HEK293 (cell line): ENCODE results near the gene NTSR1.

Source experiments
- CTCF ChIA-PET: fragments of 350-600 bp; formaldehyde crosslinking; extraction: SDS; loops from one replicate; lab custom pipeline; 2021; ENCODE audit warnings: antibody characterized with exemption; lab: Yijun Ruan, JAX
- POLR2A ChIA-PET: fragments of 300-600 bp; formaldehyde crosslinking; extraction: SDS; loops from one replicate; lab custom pipeline; 2020; ENCODE audit warnings: antibody characterized with exemption, inconsistent platforms; lab: Yijun Ruan, JAX
- H3K27ac ChIP-seq: fragments of 200-500 bp; sonication (Bioruptor generic); 2 replicates; pipeline ENCODE4 v1.5.1; 2014; ENCODE audit warnings: low read depth, low read length, control low read depth, inconsistent platforms; ENCODE audit errors: extremely low read depth
- H3K36me3 ChIP-seq, 2 experiments: fragments of 200-500 bp in 1 of 2; sonication (Bioruptor generic) in 1 of 2; 1 replicate in 1 of 2; 2 replicates in 1 of 2; pipeline ENCODE4 v1.5.1; 2014 to 2017; ENCODE audit warnings: inconsistent platforms in 2 of 2, low read length in 2 of 2; ENCODE audit not compliant: control insufficient read depth in 2 of 2, insufficient read depth in 1 of 2
- H3K4me1 ChIP-seq: fragments of 200-500 bp; sonication (Bioruptor generic); 2 replicates; pipeline ENCODE4 v1.5.1; 2014; ENCODE audit warnings: mild to moderate bottlenecking, low read length, inconsistent platforms; ENCODE audit not compliant: control insufficient read depth, insufficient read depth
- H3K4me3 ChIP-seq: 2 replicates; pipeline ENCODE4 v1.5.1; 2011; ENCODE audit warnings: low read depth, mild to moderate bottlenecking, control low read depth, low read length, moderate library complexity
- H3K9me3 ChIP-seq: fragments of 200-500 bp; sonication (Bioruptor generic); 2 replicates; pipeline ENCODE4 v1.5.1; 2014; ENCODE audit warnings: low read depth, low read length, inconsistent platforms; ENCODE audit not compliant: control insufficient read depth, insufficient read depth
- ATF2 ChIP-seq: fragments of 450-650 bp; formaldehyde crosslinking; IDR thresholded peaks from 2 replicates; pipeline ENCODE4 v1.5.1; 2016; ENCODE audit warnings: missing biosample characterization, missing genetic modification characterization, low read depth
- HIC1 ChIP-seq: fragments of 450-650 bp; formaldehyde crosslinking; IDR thresholded peaks from 2 replicates; pipeline ENCODE4 v1.5.1; 2016; ENCODE audit warnings: missing biosample characterization, missing genetic modification characterization
- KLF1 ChIP-seq: fragments of 450-650 bp; formaldehyde crosslinking; IDR thresholded peaks from 2 replicates; pipeline ENCODE4 v1.5.1; 2016; ENCODE audit warnings: missing biosample characterization, missing genetic modification characterization
- KLF10 ChIP-seq: fragments of 450-650 bp; IDR thresholded peaks from 2 replicates; pipeline ENCODE4 v1.5.1; 2018; ENCODE audit warnings: missing biosample characterization, mild to moderate bottlenecking, missing genetic modification characterization
- KLF7 ChIP-seq: fragments of 450-650 bp; formaldehyde crosslinking; IDR thresholded peaks from 2 replicates; pipeline ENCODE4 v1.5.1; 2016; ENCODE audit warnings: missing biosample characterization, missing genetic modification characterization, borderline replicate concordance
- PBX3 ChIP-seq: sonication (generic); formaldehyde crosslinking; IDR thresholded peaks from 2 replicates; pipeline ENCODE4 v1.8.1; 2022; ENCODE audit warnings: mild to moderate bottlenecking, moderate library complexity, missing genetic modification reagents
- PRDM6 ChIP-seq: fragments of 450-650 bp; formaldehyde crosslinking; IDR thresholded peaks from 2 replicates; pipeline ENCODE4 v1.5.1; 2017; ENCODE audit warnings: missing biosample characterization, missing genetic modification characterization
- SP3 ChIP-seq: fragments of 450-650 bp; formaldehyde crosslinking; IDR thresholded peaks from 2 replicates; pipeline ENCODE4 v1.5.1; 2016; ENCODE audit warnings: missing biosample characterization, missing genetic modification characterization
- TCF7L2 ChIP-seq: IDR thresholded peaks from 2 replicates; pipeline ENCODE4 v1.6.1; 2011; ENCODE audit warnings: low read depth, mild to moderate bottlenecking, inconsistent platforms, low read length, moderate library complexity, borderline replicate concordance
- ZBTB21 ChIP-seq: fragments of 450-650 bp; formaldehyde crosslinking; IDR thresholded peaks from 2 replicates; pipeline ENCODE4 v1.5.1; 2017; ENCODE audit warnings: missing biosample characterization, missing genetic modification characterization
- ZFP69B ChIP-seq: fragments of 450-650 bp; formaldehyde crosslinking; IDR thresholded peaks from 2 replicates; pipeline ENCODE4 v1.5.1; 2016; ENCODE audit warnings: missing biosample characterization, missing genetic modification characterization
- ZNF133 ChIP-seq: fragments of 450-650 bp; formaldehyde crosslinking; IDR thresholded peaks from 2 replicates; pipeline ENCODE4 v1.5.1; 2016; ENCODE audit warnings: missing biosample characterization, missing genetic modification characterization
- ZNF174 ChIP-seq: fragments of 450-650 bp; formaldehyde crosslinking; IDR thresholded peaks from 2 replicates; pipeline ENCODE4 v1.5.0; 2017; ENCODE audit warnings: missing biosample characterization, mild to moderate bottlenecking, missing genetic modification characterization
- ZNF280C ChIP-seq: fragments of 450-650 bp; formaldehyde crosslinking; IDR thresholded peaks from 2 replicates; pipeline ENCODE4 v1.5.1; 2016; ENCODE audit warnings: missing biosample characterization, missing genetic modification characterization
- ZNF350 ChIP-seq: fragments of 450-650 bp; formaldehyde crosslinking; IDR thresholded peaks from 2 replicates; pipeline ENCODE4 v1.5.0; 2017; ENCODE audit warnings: missing biosample characterization, mild to moderate bottlenecking, missing genetic modification characterization
- ZNF362 ChIP-seq: fragments of 450-650 bp; formaldehyde crosslinking; IDR thresholded peaks from 2 replicates; pipeline ENCODE4 v1.5.1; 2016; ENCODE audit warnings: missing biosample characterization, missing genetic modification characterization
- ZNF704 ChIP-seq: fragments of 450-650 bp; formaldehyde crosslinking; IDR thresholded peaks from 2 replicates; pipeline ENCODE4 v1.5.1; 2016; ENCODE audit warnings: missing biosample characterization, missing genetic modification characterization
- ZNF843 ChIP-seq: fragments of 450-650 bp; formaldehyde crosslinking; IDR thresholded peaks from 2 replicates; pipeline ENCODE4 v1.5.1; 2016; ENCODE audit warnings: missing biosample characterization, missing genetic modification characterization
- ZSCAN23 ChIP-seq: fragments of 450-650 bp; formaldehyde crosslinking; IDR thresholded peaks from 2 replicates; pipeline ENCODE4 v1.5.1; 2016; ENCODE audit warnings: missing biosample characterization, missing genetic modification characterization
- ZSCAN4 ChIP-seq: fragments of 450-650 bp; formaldehyde crosslinking; IDR thresholded peaks from 2 replicates; pipeline ENCODE4 v1.5.1; 2017; ENCODE audit warnings: missing biosample characterization, missing genetic modification characterization

The NTSR1 gene

GRCh38 chr20:62768234-62768546 lies 59.6 kb downstream of the NTSR1 start:
- TF ChIP-seq HIC1 (tag by site-specific recombination) = 0 out of 2 replicates have a peak, but pooled peaks have one; percentile 31
- TF ChIP-seq ZBTB21 (tag by site-specific recombination) = no peak
- Histone ChIP-seq H3K4me3 (no peak overlapping the region), H3K4me1 (no peaks in the 10 kb centered on the region), H3K36me3 (no peaks in the 10 kb centered on the region), H3K9me3 (no peaks in the 10 kb centered on the region), H3K27ac (no peak overlapping the region)
- ChIA-PET POLR2A (interaction anchor here (0.9 kb wide), 1 partner anchor 104 kb away, joined by 3 read pairs; no protein-coding TSS in a partner anchor), CTCF (interaction anchor here (0.6 to 1.1 kb wide), 5 partner anchors 39 to 354 kb away, joined by 3 to 4 read pairs (median 3); no protein-coding TSS in a partner anchor)

- Histone ChIP-seq H3K4me3 (no peak overlapping the region), H3K36me3 (no peaks in the 10 kb centered on the region), H3K4me1 (no peaks in the 10 kb centered on the region), H3K27ac (no peak overlapping the region), H3K9me3 (no peaks in the 10 kb centered on the region)
- POLR2A ChIA-PET = interaction anchor here (0.9 kb wide), 1 partner anchor 104 kb away, joined by 3 read pairs; no protein-coding TSS in a partner anchor
- CTCF ChIA-PET = interaction anchor here (0.6 to 1.1 kb wide), 5 partner anchors 39 to 355 kb away, joined by 3 to 4 read pairs (median 3); no protein-coding TSS in a partner anchor
- TF ChIP-seq KLF10 (tag by site-specific recombination) (no peak), ZSCAN4 (tag by site-specific recombination) (peak; percentile 57; the same call in 1 of the 2 replicates), TCF7L2 (no peak), ZNF350 (tag by site-specific recombination) (no peak), PBX3 (CRISPR knock-in tag) (no peak), ZSCAN23 (tag by site-specific recombination) (no peak), ATF2 (tag by site-specific recombination) (no peak), ZNF280C (tag by site-specific recombination) (no peak), SP3 (tag by site-specific recombination) (no peak), PRDM6 (tag by site-specific recombination) (no peak), KLF7 (tag by site-specific recombination) (no peak), ZFP69B (peak; percentile 86), ZNF174 (tag by site-specific recombination) (no peak), ZNF843 (tag by site-specific recombination) (no peak), ZNF362 (no peak), ZNF133 (tag by site-specific recombination) (no peak), ZNF704 (tag by site-specific recombination) (no peak), KLF1 (no peak; the same call in 1 of the 2 replicates)
These were observed 60.1 kb downstream of the NTSR1 start for GRCh38 chr20:62768551-62769287.
